BLaER1 treated with 17β-estradiol and CSF1 and Interleukin-3, amounts not matched to agents 10 nM and 100 nM (cell line): ENCODE measurements around the gene NUAK1.

ENCODE experiments used
- H3K27ac ChIP-seq, 11 experiments: shearing (Covaris generic); formaldehyde crosslinking; 2 replicates each; pipeline ENCODE4 v1.8.1; 2022
- H3K27me3 ChIP-seq, 11 experiments: shearing (Covaris generic); formaldehyde crosslinking; 2 replicates each; pipeline ENCODE4 v1.8.1; 2022
- H3K36me3 ChIP-seq, 11 experiments: shearing (Covaris generic); formaldehyde crosslinking; 2 replicates each; pipeline ENCODE4 v1.8.1; 2022
- H3K4me1 ChIP-seq, 10 experiments: shearing (Covaris generic); formaldehyde crosslinking; 2 replicates each; pipeline ENCODE4 v1.8.1; 2022
- H3K4me2 ChIP-seq, 11 experiments: shearing (Covaris generic); formaldehyde crosslinking; 2 replicates each; pipeline ENCODE4 v1.8.1; 2022
- H3K4me3 ChIP-seq, 10 experiments: shearing (Covaris generic); formaldehyde crosslinking; 2 replicates each; pipeline ENCODE4 v1.8.1; 2022
- H3K9ac ChIP-seq, 11 experiments: shearing (Covaris generic); formaldehyde crosslinking; 2 replicates each; pipeline ENCODE4 v1.8.1; 2022
- H3K9me3 ChIP-seq, 11 experiments: shearing (Covaris generic); formaldehyde crosslinking; replicated peaks in 1 of 11; 2 replicates each; pipeline ENCODE4 v1.8.1; 2022
- H4K20me1 ChIP-seq, 11 experiments: shearing (Covaris generic); formaldehyde crosslinking; 2 replicates each; pipeline ENCODE4 v1.8.1; 2022
- Cebpa-rat ChIP-seq, 11 experiments: shearing (Covaris generic); IDR thresholded peaks; 2 replicates each; pipeline ENCODE4 v1.8.1; 2022

The NUAK1 gene

GRCh38 chr12:106097011-106097410 lies 41.7 kb downstream of the NUAK1 start:
- H3K4me2 ChIP-seq = no peak overlapping the region

GRCh38 chr12:106096376-106096775 lies 42.4 kb downstream of the NUAK1 start:
- no peaks in the 10 kb centered on the region for H3K9me3 ChIP-seq
- no peaks in the 10 kb centered on the region for H3K36me3 ChIP-seq
- peaks cover 7 to 16% (median 12%) of the 10 kb centered on the region in 10 experiments; a peak in 16 of 20 replicates for H3K4me1 ChIP-seq
- H3K27ac ChIP-seq = no peak overlapping the region
- no peak overlapping the region for H3K4me2 ChIP-seq
- H4K20me1 ChIP-seq = no peaks in the 10 kb centered on the region
- no peak overlapping the region for H3K9ac ChIP-seq
- no peak overlapping the region for H3K4me3 ChIP-seq
- H3K27me3 ChIP-seq = no peaks in the 10 kb centered on the region
- no peak for TF ChIP-seq Cebpa-rat (IDR thresholded peaks at IDR 0.05)

More at GRCh38 chr12:106097011-106097410, 41.7 kb downstream of the NUAK1 start:
- peaks cover 7 to 16% (median 12%) of the 10 kb centered on the region in 10 experiments; a peak in 16 of 20 replicates for H3K4me1 ChIP-seq
- H3K27ac ChIP-seq = no peak overlapping the region
- no peaks in the 10 kb centered on the region for H3K9me3 ChIP-seq
- no peak overlapping the region for H3K4me3 ChIP-seq
- no peaks in the 10 kb centered on the region for H3K27me3 ChIP-seq
- TF ChIP-seq Cebpa-rat (IDR thresholded peaks at IDR 0.05) = no peak
- H3K9ac ChIP-seq = no peak overlapping the region
- no peaks in the 10 kb centered on the region for H3K36me3 ChIP-seq
- H4K20me1 ChIP-seq = no peaks in the 10 kb centered on the region

GRCh38 chr12:106094304-106094703 lies 44.5 kb downstream of the NUAK1 start:
- Histone ChIP-seq H3K4me2 (no peak overlapping the region), H3K27me3 (no peaks in the 10 kb centered on the region), H3K27ac (no peak overlapping the region), H3K9me3 (no peaks in the 10 kb centered on the region), H4K20me1 (no peaks in the 10 kb centered on the region), H3K4me1 (peaks cover 7 to 16% (median 12%) of the 10 kb centered on the region in 10 experiments; a peak in 16 of 20 replicates), H3K9ac (no peak overlapping the region), H3K36me3 (no peaks in the 10 kb centered on the region), H3K4me3 (no peak overlapping the region)
- TF ChIP-seq Cebpa-rat (IDR thresholded peaks at IDR 0.05) = no peak

- no peak overlapping the region for H3K27ac ChIP-seq
- TF ChIP-seq Cebpa-rat (IDR thresholded peaks at IDR 0.05) = no peak
- no peak overlapping the region for H3K4me2 ChIP-seq
Observed at GRCh38 chr12:106093246-106093645, 45.5 kb downstream of the NUAK1 start.

GRCh38 chr12:106091446-106091820 lies 47.3 kb downstream of the NUAK1 start:
- H3K36me3 ChIP-seq = no peaks in the 10 kb centered on the region
- no peaks in the 10 kb centered on the region for H4K20me1 ChIP-seq
- no peaks in the 10 kb centered on the region for H3K27me3 ChIP-seq
- H3K4me1 ChIP-seq = no peaks in the 10 kb centered on the region
- no peak overlapping the region for H3K27ac ChIP-seq
- no peak overlapping the region for H3K4me3 ChIP-seq
- H3K4me2 ChIP-seq = no peak overlapping the region
- no peaks in the 10 kb centered on the region for H3K9me3 ChIP-seq
- TF ChIP-seq Cebpa-rat (IDR thresholded peaks at IDR 0.05) = no peak
- no peak overlapping the region for H3K9ac ChIP-seq

More at GRCh38 chr12:106093246-106093645, 45.5 kb downstream of the NUAK1 start:
- Histone ChIP-seq H4K20me1 (no peaks in the 10 kb centered on the region), H3K4me1 (peaks cover 0 to 6% (median 3%) of the 10 kb centered on the region in 10 experiments; a peak in 14 of 20 replicates), H3K4me3 (no peak overlapping the region), H3K36me3 (no peaks in the 10 kb centered on the region), H3K9ac (no peak overlapping the region), H3K27me3 (no peaks in the 10 kb centered on the region), H3K9me3 (no peaks in the 10 kb centered on the region)

- no peak overlapping the region for H3K4me2 ChIP-seq
- H3K9ac ChIP-seq = no peak overlapping the region
- no peaks in the 10 kb centered on the region for H3K36me3 ChIP-seq
- TF ChIP-seq Cebpa-rat (IDR thresholded peaks at IDR 0.05) = no peak
- no peak overlapping the region for H3K27ac ChIP-seq
- no peaks in the 10 kb centered on the region for H3K27me3 ChIP-seq
- no peaks in the 10 kb centered on the region for H4K20me1 ChIP-seq
- H3K9me3 ChIP-seq = no peaks in the 10 kb centered on the region
- H3K4me1 ChIP-seq = no peaks in the 10 kb centered on the region
- H3K4me3 ChIP-seq = no peak overlapping the region
Observed at GRCh38 chr12:106090591-106091445, 47.9 kb downstream of the NUAK1 start.

- H3K36me3 ChIP-seq = no peaks in the 10 kb centered on the region
- no peak overlapping the region for H3K27ac ChIP-seq
- no peak overlapping the region for H3K9ac ChIP-seq
- no peaks in the 10 kb centered on the region for H3K4me1 ChIP-seq
- H3K27me3 ChIP-seq = no peaks in the 10 kb centered on the region
- H3K4me3 ChIP-seq = no peak overlapping the region
- H3K4me2 ChIP-seq = no peak overlapping the region
- TF ChIP-seq Cebpa-rat (IDR thresholded peaks at IDR 0.05) = no peak
- H4K20me1 ChIP-seq = no peaks in the 10 kb centered on the region
- no peaks in the 10 kb centered on the region for H3K9me3 ChIP-seq
Observed at GRCh38 chr12:106089935-106090334, 48.8 kb downstream of the NUAK1 start.

GRCh38 chr12:106088811-106089485 lies 49.8 kb downstream of the NUAK1 start:
- H3K4me3 ChIP-seq = no peak overlapping the region
- H3K4me2 ChIP-seq = no peak overlapping the region
- H3K27ac ChIP-seq = no peak overlapping the region
- no peaks in the 10 kb centered on the region for H3K36me3 ChIP-seq
- no peaks in the 10 kb centered on the region for H3K9me3 ChIP-seq
- TF ChIP-seq Cebpa-rat (IDR thresholded peaks at IDR 0.05) = no peak
- no peaks in the 10 kb centered on the region for H4K20me1 ChIP-seq
- H3K27me3 ChIP-seq = no peaks in the 10 kb centered on the region
- H3K4me1 ChIP-seq = no peaks in the 10 kb centered on the region
- H3K9ac ChIP-seq = no peak overlapping the region

- Histone ChIP-seq H3K4me3 (no peak overlapping the region), H3K27ac (no peak overlapping the region)
Observed at GRCh38 chr12:106088246-106088808, 50.4 kb downstream of the NUAK1 start.

More at GRCh38 chr12:106088246-106088808, 50.4 kb downstream of the NUAK1 start:
- Histone ChIP-seq H3K36me3 (no peaks in the 10 kb centered on the region), H3K9me3 (no peaks in the 10 kb centered on the region), H3K9ac (no peak overlapping the region), H3K4me2 (no peak overlapping the region), H3K4me1 (no peaks in the 10 kb centered on the region), H3K27me3 (no peaks in the 10 kb centered on the region), H4K20me1 (no peaks in the 10 kb centered on the region)
- TF ChIP-seq Cebpa-rat (IDR thresholded peaks at IDR 0.05) = no peak
